K562 (cell line): ENCODE data around the gene SLC39A11. TPM values are rescaled to one million over a fixed set of nuclear protein-coding genes. Genes with fewer than 3 reads are reported as not detected.

Experiments
- ATAC-seq: fragments of 200-7000 bp; cut with Tn5 transposase; 3 replicates; pipeline ENCODE4 v1.9.1; 2020; ENCODE audit warnings: moderate library complexity
- BruUV-seq: library from RNA; stranded (reverse); fragments of 400-500 nt; replicated peaks from 2 replicates; lab custom pipeline; 2021; lab: Mats Ljungman, UMichigan
- CTCF ChIA-PET: fragments of 300-600 bp; formaldehyde crosslinking; extraction: SDS; loops from one replicate; lab custom pipeline; 2021; ENCODE audit warnings: low intra/inter-chr PET ratio; lab: Yijun Ruan, JAX
- POLR2A ChIA-PET: fragments of 300-600, 350-650 bp; sonication (Branson Sonifier 250); formaldehyde crosslinking; extraction: SDS; loops from one replicate; lab custom pipeline; 2021; ENCODE audit warnings: antibody characterized with exemption, inconsistent platforms; lab: Yijun Ruan, JAX
- DNase-seq, 4 experiments: peaks; one replicate each; pipeline versions ENCODE4 v3.0.0 to v3.0.0-alpha.2; 2011 to 2018; ENCODE audit warnings: low spot score in 3 of 4, mixed read lengths in 3 of 4; ENCODE audit errors: extremely low read depth in 1 of 4
- FAIRE-seq: peaks from 2 replicates; lab custom pipeline; 2011; peaks lifted over from hg19 to GRCh38; lab: Jason Lieb, UNC
- H2AFZ ChIP-seq: 2 replicates; pipeline ENCODE4 v1.6.0; 2011; ENCODE audit warnings: low read depth, low read length, control low read depth, inconsistent platforms
- H3K27ac ChIP-seq: fragments of 200-600 bp; 3 replicates; pipeline ENCODE4 v1.8.0; 2011; ENCODE audit warnings: low read depth, mild to moderate bottlenecking, control low read depth, inconsistent platforms, low read length, moderate library complexity, mixed read lengths; ENCODE audit errors: extremely low read depth
- H3K27me3 ChIP-seq, 2 experiments: fragments of 300-600 bp in 1 of 2; 2 replicates in 1 of 2; 3 replicates in 1 of 2; pipeline versions ENCODE4 v1.6.0 to v1.8.0; 2011; ENCODE audit warnings: inconsistent platforms in 2 of 2, low read length in 2 of 2, mild to moderate bottlenecking in 1 of 2, mixed read lengths in 1 of 2, moderate library complexity in 1 of 2; ENCODE audit not compliant: control insufficient read depth in 2 of 2, insufficient read depth in 2 of 2
- H3K36me3 ChIP-seq: fragments of 300-600 bp; 3 replicates; pipeline ENCODE4 v1.8.0; 2011; ENCODE audit warnings: mild to moderate bottlenecking, low read length, inconsistent platforms; ENCODE audit not compliant: control insufficient read depth, insufficient read depth
- H3K4me1 ChIP-seq, 2 experiments: fragments of 200-600 bp in 1 of 2; replicated peaks in 1 of 2; 2 replicates in 1 of 2; 3 replicates in 1 of 2; pipeline versions ENCODE4 v1.5.1 to v1.8.0; 2011; ENCODE audit warnings: inconsistent platforms in 2 of 2, low read length in 2 of 2, mild to moderate bottlenecking in 1 of 2, mixed read lengths in 1 of 2, moderate library complexity in 1 of 2; ENCODE audit not compliant: control insufficient read depth in 2 of 2, insufficient read depth in 2 of 2
- H3K4me2 ChIP-seq: 2 replicates; pipeline ENCODE4 v1.6.1; 2011; ENCODE audit warnings: low read length, control low read depth, inconsistent platforms, mixed read lengths; ENCODE audit not compliant: insufficient read depth
- H3K4me3 ChIP-seq: fragments of 200-600 bp; sonication (generic), shearing (Covaris generic); 2 replicates; pipeline ENCODE4 v1.5.1; 2016; ENCODE audit warnings: control low read depth, inconsistent platforms
- H3K79me2 ChIP-seq: fragments of 200-600 bp; 3 replicates; pipeline ENCODE4 v1.8.0; 2011; ENCODE audit warnings: low read length, inconsistent platforms; ENCODE audit not compliant: control insufficient read depth, insufficient read depth
- H3K9ac ChIP-seq, 2 experiments: 2 replicates each; pipeline versions ENCODE4 v1.6.0 to v1.6.1; 2011; ENCODE audit warnings: low read depth in 2 of 2, low read length in 2 of 2, control low read depth in 1 of 2, inconsistent platforms in 1 of 2, mild to moderate bottlenecking in 1 of 2, mixed read lengths in 1 of 2; ENCODE audit not compliant: insufficient read depth in 1 of 2
- H3K9me1 ChIP-seq: one replicate; pipeline ENCODE4 v1.6.0; 2011; ENCODE audit warnings: inconsistent platforms, mild to moderate bottlenecking, low read length, moderate library complexity; ENCODE audit not compliant: control insufficient read depth, insufficient read depth
- H3K9me3 ChIP-seq: replicated peaks from 2 replicates; pipeline ENCODE4 v1.5.1; 2011; ENCODE audit warnings: low read depth, low read length, inconsistent platforms; ENCODE audit not compliant: control insufficient read depth, insufficient read depth
- H4K20me1 ChIP-seq: replicated peaks from 2 replicates; pipeline ENCODE4 v1.6.1; 2011; ENCODE audit warnings: low read length, inconsistent platforms, mixed read lengths; ENCODE audit not compliant: control insufficient read depth, insufficient read depth
- HMG20A ChIP-seq: fragments of 450-650 bp; formaldehyde crosslinking; conservative IDR thresholded peaks from 2 replicates; pipeline ENCODE4 v1.4.0; 2020; ENCODE audit warnings: mild to moderate bottlenecking, mixed read lengths
- RBBP5 ChIP-seq: fragments of 200-600 bp; sonication (generic); IDR thresholded peaks from 2 replicates; pipeline ENCODE4 v1.6.1; 2012; ENCODE audit warnings: borderline replicate concordance, mild to moderate bottlenecking, low read length, control low read depth, inconsistent platforms; ENCODE audit not compliant: insufficient read depth, poor library complexity, severe bottlenecking
- WGBS: fragments of 100-300 bp; shearing (Covaris generic); methylation state at CpG from one replicate; pipeline ENCODE4 v1.1.6; 2016; ENCODE audit warnings: low coverage, mixed read lengths; ENCODE audit not compliant: insufficient coverage; ENCODE audit errors: missing lambda C conversion rate; 5-methylcytosine and 5-hydroxymethylcytosine counted together
- in situ Hi-C: fragments of 300-500 bp; cut with MboI; formaldehyde crosslinking; loops from 4 replicates; pipeline ENCODE4 v1.15.0; 2018; ENCODE audit warnings: inconsistent platforms, mixed read lengths
- intact Hi-C: fragments of 100-400 bp; cut with micrococcal nuclease; formaldehyde crosslinking; loops from 2 replicates; pipeline ENCODE4 v1.14.2; 2022
- polyA plus RNA-seq, 8 experiments: library from polyadenylated mRNA; depleted of rRNA in 4 of 8; stranded (reverse) in 5 of 8; unstranded in 3 of 8; fragments of >200 nt; fragmentation: Nextera tagmentation in 2 of 8; fragmentation: Illumina TruSeq in 1 of 8; extraction: Ambion mirVana in 2 of 8; extraction: Trizol in 1 of 8; gene quantifications; 2 replicates each; pipeline versions ENCODE4 v1.2.1 to v1.2.3, GENCODE V29; 2011 to 2014; ENCODE audit warnings: inconsistent platforms in 1 of 8, missing spikeins in 1 of 8
- total RNA-seq, 7 experiments: library from RNA; depleted of rRNA in 6 of 7; stranded (reverse); fragments of >200 nt in 6 of 7; fragmentation: Illumina TruSeq in 2 of 7; extraction: Trizol in 2 of 7; gene quantifications; 2 replicates each; pipeline versions ENCODE4 v1.2.1 to v1.2.3, GENCODE V29; 2011 to 2021; ENCODE audit warnings: low replicate concordance in 1 of 7
- TF ChIP-seq, protein P1 (sequence below): sonication (generic); formaldehyde crosslinking; IDR thresholded peaks from 2 replicates; pipeline ENCODE4 v1.8.0; 2022; ENCODE audit warnings: mild to moderate bottlenecking, low read depth, missing genetic modification reagents

Gene SLC39A11
- total and polyA plus RNA-seq, 9 of the 15 experiments (the other 6 are each of a cell fraction or from before 2014, with no cell fraction given) = 10.5 to 26.4 (median 13.4) TPM

GRCh38 chr17:73072219-73072962 is 20.1 kb downstream of the SLC39A11 start:
- POLR2A ChIA-PET = no interaction called here
- Histone ChIP-seq H3K9me1 (no peaks in the 10 kb centered on the region), H3K4me2 (no peak overlapping the region), H3K9ac (no peak overlapping the region), H3K4me1 (no peaks in the 10 kb centered on the region), H3K36me3 (no peaks in the 10 kb centered on the region), H3K9me3 (no peaks in the 10 kb centered on the region), H3K27me3 (no peaks in the 10 kb centered on the region), H3K4me3 (no peak overlapping the region), H4K20me1 (no peaks in the 10 kb centered on the region), H2AFZ (no peak overlapping the region), H3K79me2 (no peaks in the 10 kb centered on the region), H3K27ac (no peak overlapping the region)
- CTCF ChIA-PET = no interaction called here
- FAIRE-seq (no peak), ATAC-seq (no peak), DNase-seq (no peak)
- intact Hi-C loops (no loop called here), in situ Hi-C loops (no loop called here)
- TF ChIP-seq RBBP5 = no peak
- TF ChIP-seq, protein P1, sequence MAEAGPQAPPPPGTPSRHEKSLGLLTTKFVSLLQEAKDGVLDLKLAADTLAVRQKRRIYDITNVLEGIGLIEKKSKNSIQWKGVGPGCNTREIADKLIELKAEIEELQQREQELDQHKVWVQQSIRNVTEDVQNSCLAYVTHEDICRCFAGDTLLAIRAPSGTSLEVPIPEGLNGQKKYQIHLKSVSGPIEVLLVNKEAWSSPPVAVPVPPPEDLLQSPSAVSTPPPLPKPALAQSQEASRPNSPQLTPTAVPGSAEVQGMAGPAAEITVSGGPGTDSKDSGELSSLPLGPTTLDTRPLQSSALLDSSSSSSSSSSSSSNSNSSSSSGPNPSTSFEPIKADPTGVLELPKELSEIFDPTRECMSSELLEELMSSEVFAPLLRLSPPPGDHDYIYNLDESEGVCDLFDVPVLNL (CRISPR knock-in tag) = no peak
- TF ChIP-seq HMG20A (CRISPR knock-in tag) = no peak
- WGBS = 82% methylated on average over 13 of the region's 14 CpGs
- no TSS peak for BruUV-seq
